Measurements from ENCODE around the gene MYL10.

GRCh38 chr7:101567230-101567629, 61.9 kb downstream of the MYL10 start:
- TF ChIP-seq POLR2AphosphoS5 (IDR thresholded peaks at IDR 0.05): no peak
- no peak for TF ChIP-seq CTCF (IDR thresholded peaks at IDR 0.05)
- no peak for TF ChIP-seq EP300 (IDR thresholded peaks at IDR 0.05)
